LNCaP clone FGC (cell line): ENCODE results near the gene CHRNA10.

ENCODE experiments used
- DNase-seq: peaks from one replicate; pipeline ENCODE4 v3.0.0-alpha.2; 2011; ENCODE audit warnings: low read depth
- H3K4me3 ChIP-seq: 2 replicates; pipeline ENCODE4 v1.5.1; 2011; ENCODE audit warnings: mild to moderate bottlenecking, low read depth, low read length, control low read depth
- TF ChIP-seq, protein P1 (sequence below): IDR thresholded peaks from 2 replicates; pipeline ENCODE4 v1.5.1; 2012; ENCODE audit warnings: mild to moderate bottlenecking; ENCODE audit not compliant: control insufficient read depth, insufficient read depth; ENCODE audit errors: extremely low read depth

CHRNA10 gene

GRCh38 chr11:3642071-3642951 is 28.9 kb downstream of the CHRNA10 start:
- DNase-seq = no peak
- TF ChIP-seq, protein P1, sequence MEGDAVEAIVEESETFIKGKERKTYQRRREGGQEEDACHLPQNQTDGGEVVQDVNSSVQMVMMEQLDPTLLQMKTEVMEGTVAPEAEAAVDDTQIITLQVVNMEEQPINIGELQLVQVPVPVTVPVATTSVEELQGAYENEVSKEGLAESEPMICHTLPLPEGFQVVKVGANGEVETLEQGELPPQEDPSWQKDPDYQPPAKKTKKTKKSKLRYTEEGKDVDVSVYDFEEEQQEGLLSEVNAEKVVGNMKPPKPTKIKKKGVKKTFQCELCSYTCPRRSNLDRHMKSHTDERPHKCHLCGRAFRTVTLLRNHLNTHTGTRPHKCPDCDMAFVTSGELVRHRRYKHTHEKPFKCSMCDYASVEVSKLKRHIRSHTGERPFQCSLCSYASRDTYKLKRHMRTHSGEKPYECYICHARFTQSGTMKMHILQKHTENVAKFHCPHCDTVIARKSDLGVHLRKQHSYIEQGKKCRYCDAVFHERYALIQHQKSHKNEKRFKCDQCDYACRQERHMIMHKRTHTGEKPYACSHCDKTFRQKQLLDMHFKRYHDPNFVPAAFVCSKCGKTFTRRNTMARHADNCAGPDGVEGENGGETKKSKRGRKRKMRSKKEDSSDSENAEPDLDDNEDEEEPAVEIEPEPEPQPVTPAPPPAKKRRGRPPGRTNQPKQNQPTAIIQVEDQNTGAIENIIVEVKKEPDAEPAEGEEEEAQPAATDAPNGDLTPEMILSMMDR = no peak
- no peak overlapping the region for H3K4me3 ChIP-seq

- no peak within 1 kb of the TSS for H3K4me3 ChIP-seq
- TF ChIP-seq, protein P1 = no peak
- DNase-seq = no peak
Measured at GRCh38 chr11:3641701-3642070, 29.5 kb downstream of the CHRNA10 start, which contains the start of gene ART5. Gene ART5 (minus strand): TSS chr11:3641992. CDS start chr11:3641862, 130 bp downstream.

DNA sequence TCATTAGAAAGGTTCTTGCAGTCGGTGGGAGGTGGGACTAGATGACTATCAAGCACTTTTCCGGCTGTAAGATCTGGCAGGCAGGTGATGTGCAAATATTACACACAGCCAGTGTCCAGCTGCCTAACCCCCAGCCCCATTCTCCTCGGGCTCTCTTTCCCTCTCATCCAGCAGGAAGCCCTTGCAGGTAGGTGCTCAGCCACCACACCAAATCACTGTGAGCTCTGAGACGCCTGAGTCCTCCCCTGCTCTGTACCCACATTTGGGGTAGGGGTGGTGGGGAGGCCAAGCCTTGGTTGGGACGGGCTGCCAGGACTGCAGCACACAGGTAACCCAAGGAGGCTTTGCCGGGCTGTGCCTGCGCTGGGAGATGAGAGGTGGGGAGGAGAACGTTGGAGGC is 30.0 kb downstream of the CHRNA10 start:
- DNase-seq = no peak
- no peak overlapping the region for H3K4me3 ChIP-seq
- TF ChIP-seq, protein P1 = no peak

DNA sequence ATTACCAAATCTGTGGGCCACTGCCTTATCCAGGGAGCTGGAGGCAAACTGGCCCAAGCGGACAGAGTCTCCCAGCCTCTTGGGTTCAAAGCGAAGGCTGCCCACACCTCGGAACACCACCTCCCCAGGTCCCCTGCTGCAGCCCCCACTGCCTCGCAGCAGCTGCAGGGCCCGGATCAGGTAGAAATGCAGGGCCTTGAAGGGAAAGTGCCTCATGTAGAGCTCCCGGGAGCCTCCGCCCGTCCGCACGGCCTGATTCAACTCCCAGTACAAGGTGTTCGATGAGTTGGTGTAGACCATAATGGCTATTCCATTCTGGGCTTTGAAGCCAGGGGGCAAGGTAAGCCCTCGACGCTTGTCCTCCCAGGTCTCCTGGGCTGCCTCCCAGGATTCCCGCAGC is 31.3 kb downstream of the CHRNA10 start:
- DNase-seq = no peak
- TF ChIP-seq, protein P1 = no peak
- no peak overlapping the region for H3K4me3 ChIP-seq

DNA sequence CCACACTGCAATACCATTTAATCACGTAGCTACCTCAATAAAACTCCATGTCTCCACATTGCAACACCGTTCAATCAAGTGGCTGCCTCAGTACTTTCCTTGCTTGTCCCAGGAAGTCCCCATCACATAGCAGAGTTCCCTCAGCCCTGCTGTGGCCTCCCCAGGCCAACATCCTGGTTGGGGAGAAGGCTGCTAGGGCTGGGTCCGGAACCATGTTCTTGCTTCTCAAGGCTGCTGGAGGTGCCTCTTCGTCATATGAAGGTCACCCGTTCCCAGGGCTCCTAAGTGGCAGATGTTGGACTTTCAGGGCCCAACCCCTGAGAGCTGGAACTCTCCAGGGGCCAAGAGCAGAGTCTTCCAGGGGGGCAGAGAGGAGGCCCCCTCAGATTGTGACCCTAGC is 32.7 kb downstream of the CHRNA10 start:
- no peak overlapping the region for H3K4me3 ChIP-seq

GRCh38 chr11:3637201-3637600 is 34.0 kb downstream of the CHRNA10 start:
- TF ChIP-seq, protein P1 = no peak
- no peak overlapping the region for H3K4me3 ChIP-seq
- DNase-seq = no peak

More for the DNA sequence above, 32.7 kb downstream of the CHRNA10 start:
- no peak for DNase-seq
- TF ChIP-seq, protein P1 = no peak
